Osteocyte (in vitro differentiated cells): ENCODE results near the gene PHF21B. TPM values are rescaled to one million over a fixed set of nuclear protein-coding genes. Genes with fewer than 3 reads are reported as not detected.

Experiments used
- DNase-seq: peaks from one replicate; pipeline ENCODE4 v3.0.0; 2021; ENCODE audit warnings: mixed read lengths; ENCODE audit not compliant: unreplicated experiment; ENCODE audit errors: extremely low spot score
- H3K27ac Mint-ChIP-seq: one replicate; pipeline ENCODE4 v1.8.0; 2021; ENCODE audit warnings: mild to moderate bottlenecking, mixed read lengths; ENCODE audit not compliant: unreplicated experiment
- H3K27me3 Mint-ChIP-seq: one replicate; pipeline ENCODE4 v1.8.0; 2021; ENCODE audit warnings: mixed read lengths; ENCODE audit not compliant: unreplicated experiment
- H3K36me3 Mint-ChIP-seq: one replicate; pipeline ENCODE4 v1.8.0; 2021; ENCODE audit warnings: mixed read lengths; ENCODE audit not compliant: unreplicated experiment
- H3K4me1 Mint-ChIP-seq: one replicate; pipeline ENCODE4 v1.8.0; 2021; ENCODE audit warnings: mixed read lengths; ENCODE audit not compliant: unreplicated experiment
- H3K4me3 Mint-ChIP-seq: one replicate; pipeline ENCODE4 v1.8.0; 2021; ENCODE audit warnings: mild to moderate bottlenecking, moderate library complexity, mixed read lengths; ENCODE audit not compliant: unreplicated experiment
- H3K9me3 Mint-ChIP-seq: one replicate; pipeline ENCODE4 v1.8.0; 2021; ENCODE audit warnings: mixed read lengths; ENCODE audit not compliant: unreplicated experiment
- CTCF ChIP-seq: fragments of 200-600 bp; sonication (generic); IDR thresholded peaks from 2 replicates; pipeline ENCODE4 v1.5.0; 2021; ENCODE audit warnings: antibody characterized with exemption, mild to moderate bottlenecking, moderate library complexity
- total RNA-seq: library from RNA; stranded (reverse); gene quantifications from 2 replicates; pipeline ENCODE4 v1.2.1, GENCODE V29; 2021

PHF21B gene
- total RNA-seq, 1 donor from 2014 or later = 0.54 TPM

GRCh38 chr22:44871782-44872181 lies 138.0 kb downstream of the PHF21B start:
- no peaks in the 10 kb centered on the region for H3K36me3 Mint-ChIP-seq
- no peaks in the 10 kb centered on the region for H3K4me1 Mint-ChIP-seq
- H3K27ac Mint-ChIP-seq = no peak overlapping the region
- no peak overlapping the region for H3K4me3 Mint-ChIP-seq
- TF ChIP-seq CTCF = no peak
- H3K9me3 Mint-ChIP-seq = peaks cover 9% of the 10 kb centered on the region
- peaks cover 4% of the 10 kb centered on the region for H3K27me3 Mint-ChIP-seq
- no peak for DNase-seq

GRCh38 chr22:44870021-44870420 lies 139.8 kb downstream of the PHF21B start:
- H3K9me3 Mint-ChIP-seq = peaks cover 4% of the 10 kb centered on the region
- H3K4me1 Mint-ChIP-seq = no peaks in the 10 kb centered on the region
- no peak for DNase-seq
- no peaks in the 10 kb centered on the region for H3K27me3 Mint-ChIP-seq
- no peak overlapping the region for H3K4me3 Mint-ChIP-seq
- H3K36me3 Mint-ChIP-seq = no peaks in the 10 kb centered on the region
- no peak for TF ChIP-seq CTCF
- no peak overlapping the region for H3K27ac Mint-ChIP-seq

GRCh38 chr22:44869196-44869595 lies 140.6 kb downstream of the PHF21B start:
- H3K27ac Mint-ChIP-seq = no peak overlapping the region
- peaks cover 4% of the 10 kb centered on the region for H3K9me3 Mint-ChIP-seq
- TF ChIP-seq CTCF = no peak
- H3K4me1 Mint-ChIP-seq = no peaks in the 10 kb centered on the region
- H3K4me3 Mint-ChIP-seq = no peak overlapping the region
- H3K27me3 Mint-ChIP-seq = no peaks in the 10 kb centered on the region
- no peaks in the 10 kb centered on the region for H3K36me3 Mint-ChIP-seq
- DNase-seq = no peak

- Mint-ChIP-seq H3K9me3 (no peaks in the 10 kb centered on the region), H3K4me1 (no peaks in the 10 kb centered on the region), H3K36me3 (no peaks in the 10 kb centered on the region), H3K4me3 (no peak overlapping the region), H3K27me3 (no peaks in the 10 kb centered on the region), H3K27ac (no peak overlapping the region)
- no peak for TF ChIP-seq CTCF
- DNase-seq = no peak
Observed at GRCh38 chr22:44865193-44866057, 144.4 kb downstream of the PHF21B start.

GRCh38 chr22:44862981-44863860 lies 146.6 kb downstream of the PHF21B start:
- no peaks in the 10 kb centered on the region for H3K9me3 Mint-ChIP-seq
- no peaks in the 10 kb centered on the region for H3K4me1 Mint-ChIP-seq
- no peaks in the 10 kb centered on the region for H3K36me3 Mint-ChIP-seq
- no peak overlapping the region for H3K27ac Mint-ChIP-seq
- H3K27me3 Mint-ChIP-seq = no peaks in the 10 kb centered on the region
- no peak for DNase-seq
- TF ChIP-seq CTCF = no peak
- H3K4me3 Mint-ChIP-seq = no peak overlapping the region
